Ovary (tissue), 3 donors: ENCODE results near the gene SEPTIN5.

Source experiments
- CTCF ChIP-seq, 3 donors: fragments of 450-650 bp in 2 of 3; fragments of 200-600 bp in 1 of 3; IDR thresholded peaks; one replicate each; pipeline versions ENCODE4 v1.5.1 to v1.8.0; 2016 to 2022; ENCODE audit warnings: antibody characterized with exemption in 3 of 3, mild to moderate bottlenecking in 1 of 3
- EP300 ChIP-seq: sonication (generic); formaldehyde crosslinking; IDR thresholded peaks from one replicate; pipeline ENCODE4 v1.6.1; 2017; ENCODE audit warnings: antibody characterized with exemption
- POLR2A ChIP-seq: fragments of 450-650 bp; IDR thresholded peaks from one replicate; pipeline ENCODE4 v1.6.1; 2017; ENCODE audit warnings: antibody characterized with exemption, mild to moderate bottlenecking, moderate library complexity
- donor health status: DM: no; HTN: no; CAD: no.

GRCh38 chr22:19749876-19750275 lies 35.6 kb downstream of the SEPTIN5 start:
- no peak for TF ChIP-seq CTCF (IDR thresholded peaks at IDR 0.05)
- TF ChIP-seq POLR2A, result no peak
- no peak for TF ChIP-seq EP300
